GM21526 (cell line): ENCODE measurements around the gene ERICH3.
A peak's percentile ranks its signal among the peaks of the same experiment; 100 is the strongest.

Experiments used
- ATAC-seq: cut with Tn5 transposase; IDR thresholded peaks from one replicate; pipeline ENCODE4 v1.9.1; 2021; ENCODE audit warnings: moderate library complexity; ENCODE audit not compliant: unreplicated experiment, low FRiP score

The ERICH3 gene

GRCh38 chr1:74592580-74593355, 80.8 kb downstream of the ERICH3 start:
- no peak for ATAC-seq

DNA sequence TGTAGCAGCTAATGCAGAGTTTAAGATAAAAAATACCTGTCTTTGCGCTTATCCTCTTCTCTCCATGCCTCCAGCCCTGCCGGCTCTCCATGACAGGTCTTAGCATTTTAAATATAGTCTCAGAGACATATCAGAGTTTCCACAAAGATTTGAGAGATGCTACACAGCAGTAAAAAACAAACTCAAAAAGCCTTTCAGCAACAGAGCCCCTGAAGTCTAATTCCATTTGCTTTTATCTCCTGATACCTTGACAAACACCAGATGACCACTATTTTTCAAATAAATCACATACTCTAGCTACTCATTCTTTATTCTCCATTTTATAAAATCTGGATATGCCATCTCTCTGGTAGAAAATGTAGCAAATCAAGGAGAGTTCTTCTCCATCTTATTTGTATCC, 81.6 kb downstream of the ERICH3 start:
- no peak for ATAC-seq

- no peak for ATAC-seq
Measured at GRCh38 chr1:74590288-74590687, 83.3 kb downstream of the ERICH3 start.

DNA sequence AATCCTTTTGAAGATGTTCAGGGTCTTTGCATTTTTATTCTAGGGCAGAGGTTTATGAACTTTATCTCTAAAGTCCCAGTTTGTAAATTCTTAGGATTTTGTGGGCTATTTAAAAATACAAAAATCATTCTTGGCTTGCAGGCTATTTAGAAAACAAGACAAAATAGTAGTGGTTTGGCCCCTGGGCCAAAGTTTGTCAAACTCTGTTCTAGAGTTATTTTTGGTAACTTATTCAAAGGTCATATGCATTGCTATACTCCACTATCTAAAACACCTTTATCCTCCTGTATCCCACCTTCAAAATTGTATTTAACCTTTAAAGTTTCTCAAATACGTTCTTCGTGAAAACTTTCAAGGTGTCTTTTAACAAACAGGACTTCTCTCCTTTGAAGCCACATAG, 85.7 kb downstream of the ERICH3 start:
- no peak for ATAC-seq

DNA sequence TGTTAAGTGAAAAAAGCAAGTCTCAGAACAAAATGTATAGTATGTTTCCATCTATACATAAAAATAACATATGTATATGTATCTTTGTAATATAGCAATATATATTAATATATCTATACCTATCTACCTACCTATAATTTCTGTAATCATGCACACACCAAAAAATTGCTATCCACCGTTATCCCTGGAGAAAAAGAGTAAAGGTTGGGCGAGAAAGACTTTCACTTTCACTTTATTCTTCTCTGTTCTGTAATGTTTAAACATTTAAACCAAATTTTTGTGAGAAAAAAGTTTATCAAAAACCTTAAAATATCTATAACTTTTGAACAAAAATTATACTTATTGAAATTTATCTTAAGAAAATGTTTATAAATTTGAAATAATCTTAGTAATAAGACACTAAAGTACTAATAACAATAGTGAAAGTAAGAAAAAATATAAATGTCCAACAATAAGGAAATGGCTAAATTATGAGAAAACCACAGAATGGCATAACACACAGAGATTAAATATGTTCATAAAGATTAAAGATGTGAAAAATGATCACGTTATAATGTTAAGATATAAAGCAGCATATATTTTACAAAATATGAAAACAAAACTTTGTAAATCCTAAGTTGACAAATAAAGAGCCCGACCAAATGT, 87.2 kb downstream of the ERICH3 start:
- ATAC-seq: no peak

DNA sequence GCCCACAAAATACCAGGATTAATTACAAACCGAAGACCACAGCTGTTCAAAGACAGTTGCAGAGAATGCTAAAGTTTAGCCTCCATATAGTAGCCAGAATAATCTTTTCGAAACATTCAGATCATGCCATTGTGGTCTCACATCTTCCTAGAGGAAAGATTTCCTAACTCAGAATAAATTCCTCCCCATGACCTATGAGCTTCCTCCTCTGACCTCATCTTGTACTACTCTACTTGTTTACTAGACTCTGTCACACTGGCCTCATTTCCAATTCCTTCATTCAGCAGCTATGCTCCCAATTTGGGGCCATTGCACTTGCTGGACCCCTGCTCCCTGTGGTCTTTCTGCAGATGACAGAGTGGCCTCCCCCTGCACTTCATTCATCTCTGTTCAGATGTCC, 89.4 kb downstream of the ERICH3 start:
- ATAC-seq: no peak

- no peak for ATAC-seq
Measured at GRCh38 chr1:74583397-74583796, 90.2 kb downstream of the ERICH3 start.

DNA sequence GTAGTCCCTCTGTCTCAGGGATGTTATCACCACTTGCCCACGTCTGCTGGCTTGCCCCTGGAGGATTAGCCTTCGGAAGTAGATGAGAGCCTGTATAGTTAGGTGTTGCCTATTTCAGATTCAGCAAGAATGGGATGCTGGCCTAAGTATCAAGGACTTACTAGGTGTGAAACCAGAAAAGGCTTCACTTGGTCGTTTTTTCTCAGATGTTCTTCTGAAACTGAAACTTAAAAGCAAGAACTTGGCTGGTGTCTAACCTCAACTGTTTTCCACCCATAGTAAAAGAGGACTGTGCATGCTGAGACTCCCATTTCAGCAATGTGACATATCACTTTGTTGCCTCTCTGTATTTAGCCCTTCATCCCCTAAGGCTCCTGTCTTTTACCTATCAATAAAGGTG, 94.2 kb downstream of the ERICH3 start:
- peak; percentile 100 for ATAC-seq

GRCh38 chr1:74578101-74578500, 95.5 kb downstream of the ERICH3 start:
- no peak for ATAC-seq

DNA sequence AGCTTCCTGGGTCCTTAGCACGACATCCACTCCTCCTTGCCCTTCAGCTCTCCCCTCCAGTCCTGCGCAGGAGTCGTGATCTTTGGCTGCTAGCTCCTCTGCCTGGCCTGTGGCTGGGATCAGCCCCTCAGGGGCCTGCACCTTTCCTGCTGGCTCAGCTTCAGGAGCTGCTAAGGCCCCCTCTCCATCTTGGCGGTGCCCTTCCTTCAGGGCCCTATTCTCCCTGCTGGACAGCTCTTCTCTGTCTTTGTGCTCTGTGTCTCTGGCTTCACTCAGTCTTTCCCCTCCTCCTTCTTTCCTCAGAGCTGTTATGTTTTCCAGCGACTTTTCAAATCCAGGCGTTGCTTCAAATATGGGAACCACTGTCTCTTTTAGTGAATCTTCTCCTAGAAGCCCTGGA, 101.7 kb downstream of the ERICH3 start:
- ATAC-seq: no peak

DNA sequence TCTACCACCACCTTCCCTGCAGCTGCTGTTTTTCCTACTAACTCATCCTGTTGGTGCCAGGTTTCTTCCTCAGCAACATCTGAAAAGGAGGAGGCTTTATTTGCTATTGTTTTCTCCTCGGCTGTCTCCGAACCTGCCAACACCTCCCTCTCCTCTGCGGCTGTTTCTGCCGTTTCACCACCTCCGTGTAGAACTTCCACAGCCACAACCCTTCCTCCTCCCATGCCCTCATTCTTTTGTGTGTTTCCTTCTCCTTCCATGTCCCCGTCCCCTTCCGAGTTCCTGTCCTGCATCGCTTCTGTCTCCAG, 102.1 kb downstream of the ERICH3 start:
- no peak for ATAC-seq

DNA sequence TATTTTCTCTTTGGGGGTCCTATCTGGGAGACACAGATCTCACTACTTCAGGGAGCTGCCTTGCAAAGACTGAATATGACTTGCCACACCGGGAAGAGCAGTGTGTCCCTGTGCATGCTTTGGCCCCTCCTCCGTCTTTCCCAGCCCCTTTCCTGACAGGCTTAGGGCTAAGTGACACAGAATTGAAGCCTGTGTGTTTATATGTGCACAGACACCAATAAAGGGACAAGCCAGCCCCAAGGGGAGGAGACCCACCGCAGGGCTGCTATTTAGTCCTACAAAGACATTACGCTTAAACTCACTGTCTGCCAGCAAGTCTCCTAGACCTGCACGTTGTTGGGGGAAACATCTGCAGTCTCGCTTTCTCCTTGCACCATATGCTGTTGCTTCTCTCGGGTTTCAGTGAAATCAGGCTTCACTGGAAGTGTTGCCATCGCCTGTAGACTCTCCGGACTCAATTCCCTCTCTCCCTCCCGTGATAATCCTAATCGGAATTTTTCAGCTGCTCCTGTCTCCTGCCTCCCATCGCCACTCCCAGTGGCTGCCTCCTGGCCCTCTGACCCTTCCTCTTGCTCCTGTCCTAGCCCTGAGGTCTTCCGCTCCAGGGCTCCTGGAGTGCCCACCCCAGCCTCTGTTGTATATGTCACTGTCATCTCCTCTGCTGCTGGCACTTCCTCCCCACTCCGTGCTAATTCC, 102.6 kb downstream of the ERICH3 start:
- ATAC-seq: no peak

DNA sequence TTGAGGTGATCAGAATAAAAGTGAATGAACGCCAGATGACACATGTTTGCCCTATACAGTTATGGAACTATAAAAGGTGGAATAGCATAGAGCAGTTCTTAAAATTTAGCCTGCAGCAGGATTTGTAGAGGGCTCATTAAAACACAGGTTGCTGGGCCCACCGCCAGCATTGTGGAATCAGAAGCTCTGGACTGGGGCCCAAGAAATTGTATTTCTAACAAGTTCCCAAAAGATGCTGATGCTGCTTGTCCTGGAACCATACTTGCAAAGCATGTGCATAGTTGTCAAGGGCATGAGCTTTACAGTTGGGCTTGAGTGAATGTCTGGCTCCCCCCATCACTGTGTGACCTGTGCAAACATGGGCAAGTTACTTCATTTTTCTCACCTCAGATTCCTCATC, 123.7 kb downstream of the ERICH3 start:
- no peak for ATAC-seq

DNA sequence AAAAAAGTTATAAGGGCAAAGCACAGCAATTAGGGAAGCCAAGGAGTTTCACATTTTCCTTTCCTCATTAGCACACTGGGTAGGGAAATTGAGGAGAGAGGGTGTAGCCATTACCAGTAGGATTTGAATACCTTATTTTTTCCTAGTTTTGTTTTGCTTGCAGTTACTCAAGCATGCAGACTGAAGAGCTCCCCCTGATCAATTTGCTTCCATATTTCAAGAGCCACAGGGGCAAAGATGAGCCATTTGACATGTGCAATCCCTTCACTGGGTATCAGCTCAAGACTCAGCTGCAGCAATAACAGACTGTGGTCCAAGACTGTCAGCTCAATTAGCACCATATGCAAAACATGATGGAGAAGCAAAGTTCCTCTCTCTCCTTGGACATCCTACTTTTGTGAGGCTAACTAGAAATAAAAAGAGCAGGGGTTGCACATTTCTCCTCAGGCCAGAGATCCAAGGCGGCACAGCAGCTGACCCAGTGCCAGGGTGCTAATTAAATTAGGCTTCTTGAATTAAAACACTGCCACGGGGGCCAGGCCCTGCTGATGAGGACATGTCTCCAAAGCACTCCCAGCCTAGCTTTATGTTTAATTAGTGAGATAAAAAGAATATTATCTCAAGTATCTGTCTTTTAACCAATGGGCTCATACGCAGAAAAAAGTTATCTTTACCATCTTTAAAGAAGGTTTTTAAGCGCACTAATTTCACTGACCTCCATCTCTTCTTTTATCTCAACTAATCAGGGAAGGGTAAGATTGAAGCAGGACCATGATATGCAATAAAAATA, 124.4 kb downstream of the ERICH3 start:
- no peak for ATAC-seq

GRCh38 chr1:74545821-74546220, 127.8 kb downstream of the ERICH3 start:
- no peak for ATAC-seq

DNA sequence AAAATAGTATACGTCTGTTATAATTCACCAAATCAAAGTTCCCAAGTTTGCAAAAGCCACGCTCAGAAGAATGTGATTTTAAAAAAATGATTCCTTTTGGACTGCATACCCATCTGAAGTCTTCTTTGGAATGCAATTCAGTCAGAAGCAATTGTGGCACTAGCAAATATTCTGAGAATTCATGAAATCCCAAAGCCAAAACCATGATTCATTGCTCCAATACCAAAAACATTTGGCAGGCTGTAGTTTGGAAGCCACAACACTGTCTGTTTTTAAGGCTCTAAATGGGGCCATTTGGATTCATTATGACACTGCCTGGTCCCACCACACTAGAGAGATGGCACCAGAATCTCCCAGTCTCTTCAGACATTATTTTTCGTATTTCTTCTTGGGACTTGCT, 139.4 kb downstream of the ERICH3 start:
- ATAC-seq: no peak

- no peak for ATAC-seq
Measured at GRCh38 chr1:74531796-74532195, 141.8 kb downstream of the ERICH3 start.

- ATAC-seq: no peak
Measured at GRCh38 chr1:74530892-74531291, 142.7 kb downstream of the ERICH3 start.

DNA sequence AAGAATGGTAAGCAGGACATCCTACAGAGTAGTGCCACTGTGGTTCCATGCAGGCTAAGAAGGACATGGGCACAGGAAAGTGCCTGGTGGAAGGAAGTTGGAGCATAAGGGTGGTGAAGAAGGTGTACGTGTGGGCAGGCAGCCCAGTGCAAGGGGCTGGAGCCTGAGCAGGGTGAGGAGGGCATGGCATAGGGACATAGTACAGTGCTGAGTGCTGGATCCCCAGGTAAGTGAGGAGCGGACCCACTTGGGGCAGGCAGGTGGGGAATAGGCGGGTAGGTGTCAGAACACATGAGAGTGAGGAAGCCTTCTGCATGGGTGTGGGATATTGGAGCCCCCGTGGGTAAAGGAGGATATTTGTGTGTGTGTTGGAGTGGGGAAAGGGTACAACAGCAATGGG, 145.5 kb downstream of the ERICH3 start:
- no peak for ATAC-seq

GRCh38 chr1:74526708-74527107, 146.9 kb downstream of the ERICH3 start:
- ATAC-seq: no peak

DNA sequence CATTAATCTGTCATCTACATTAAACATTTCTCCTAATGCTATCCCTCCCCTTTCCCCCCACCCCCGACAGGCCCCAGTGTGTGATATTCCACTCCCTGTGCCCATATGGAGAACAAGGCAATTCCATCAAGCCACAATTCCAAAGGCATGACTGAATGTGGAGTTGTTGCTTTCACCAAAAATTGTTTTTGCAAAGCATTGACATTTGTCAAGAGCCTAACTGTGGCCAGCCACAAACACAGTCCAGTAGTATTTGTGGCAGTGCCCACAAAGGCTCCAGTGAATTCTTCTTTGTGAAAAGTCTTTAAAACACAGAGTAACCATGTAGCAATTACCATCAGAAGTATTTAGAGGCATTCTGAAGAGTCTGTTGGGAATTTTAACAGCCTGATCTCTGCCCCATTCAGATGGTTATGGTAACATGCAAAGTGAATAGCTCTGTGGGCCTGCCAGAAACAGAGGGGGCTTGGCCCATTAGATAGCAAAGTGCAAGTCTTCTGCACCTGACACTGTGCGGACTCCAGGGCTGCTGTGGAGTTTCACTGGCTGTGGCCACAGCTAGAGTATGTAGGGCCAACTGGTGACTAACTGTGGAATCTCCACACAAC, 149.6 kb downstream of the ERICH3 start:
- no peak for ATAC-seq
